ENCODE measurements around the gene ZNF699.
"Not testable (repeated sequence)": the region's sequence is repeated elsewhere in the genome, so short reads cannot be mapped to it uniquely, and the experiment has no call there.

ZNF699 gene

GRCh38 chr19:9295411-9295849, 14.2 kb downstream of the ZNF699 start:
- TF ChIP-seq CTCF (IDR thresholded peaks at IDR 0.05; ENCODE audit: insufficient read depth, low read length, missing control alignments) = no peak
- POLR2A ChIA-PET = no interaction called here
- DNase-seq (ENCODE audit: low read depth, low spot score) = no peak
- no peak overlapping the region for H3K4me3 ChIP-seq (ENCODE audit: low read depth, low read length)
- CTCF ChIA-PET = no interaction called here

DNA sequence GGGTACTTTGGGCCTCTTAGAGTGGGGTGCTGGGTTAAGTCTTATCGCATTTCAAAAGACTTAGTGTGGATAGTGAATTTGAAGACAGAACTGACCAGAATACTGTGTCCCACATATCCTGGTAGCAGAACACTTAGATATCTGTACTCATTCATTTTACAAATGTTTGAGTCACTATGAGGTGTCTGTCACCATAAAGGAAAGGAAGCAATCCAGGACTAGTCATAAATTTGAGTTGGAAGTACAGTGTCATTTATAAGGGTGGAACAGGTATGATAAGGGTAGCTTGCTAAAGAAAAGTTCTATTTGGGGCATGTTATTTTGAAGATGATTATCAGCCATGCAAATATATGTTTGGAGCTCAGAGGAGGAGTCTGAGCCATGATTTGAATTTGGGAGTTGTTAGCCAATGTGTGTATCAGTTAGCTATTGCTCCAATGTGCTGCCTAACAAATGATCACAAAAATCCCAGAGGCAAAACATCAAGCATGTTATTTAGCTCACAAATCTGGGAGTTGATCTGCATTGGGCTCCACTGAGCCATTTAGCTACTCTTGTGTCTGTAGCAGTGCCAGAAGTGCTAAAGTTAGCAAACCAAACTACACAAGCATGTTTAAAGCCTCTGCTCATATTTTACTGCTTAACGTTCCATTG, 20.3 kb downstream of the ZNF699 start:
- no peak overlapping the region for H3K4me3 ChIP-seq (ENCODE audit: low read depth, low read length)
- ChIA-PET CTCF (interaction anchor here (1.2 kb wide), 1 partner anchor 22 kb away, joined by 3 read pairs; no protein-coding TSS in a partner anchor), POLR2A (no interaction called here)
- no peak for TF ChIP-seq CTCF (IDR thresholded peaks at IDR 0.05; ENCODE audit: insufficient read depth, low read length, missing control alignments)
- DNase-seq (ENCODE audit: low read depth, low spot score) = no peak

GRCh38 chr19:9283485-9283884, 26.2 kb downstream of the ZNF699 start:
- POLR2A ChIA-PET; DNase-seq (ENCODE audit: low read depth, low spot score); CTCF ChIA-PET; H3K4me3 ChIP-seq (ENCODE audit: low read depth, low read length): not testable (repeated sequence)

GRCh38 chr19:9251236-9251635, 58.4 kb downstream of the ZNF699 start:
- DNase-seq (ENCODE audit: low read depth, low spot score) = no peak
- ChIA-PET CTCF (no interaction called here), POLR2A (no interaction called here)
- TF ChIP-seq CTCF (IDR thresholded peaks at IDR 0.05; ENCODE audit: insufficient read depth, low read length, missing control alignments) = no peak
- no peak overlapping the region for H3K4me3 ChIP-seq (ENCODE audit: low read depth, low read length)

DNA sequence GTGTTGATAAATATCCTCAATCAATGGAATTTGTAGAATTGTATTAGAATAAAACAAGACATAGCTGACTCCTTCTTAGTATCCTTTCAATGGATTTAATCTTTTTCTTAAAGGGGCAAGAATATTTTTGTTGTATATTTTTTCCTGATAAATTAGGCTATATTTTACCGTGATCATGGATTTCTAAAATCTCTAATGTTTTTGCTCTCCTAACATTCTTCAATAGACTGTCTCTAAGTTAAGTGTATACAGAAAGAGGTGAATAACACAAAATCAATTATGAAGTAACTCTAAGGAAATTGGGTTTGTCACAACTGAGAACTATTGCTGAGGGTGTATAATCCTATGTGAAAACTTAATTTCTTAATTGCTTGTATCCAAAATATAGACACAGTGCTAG, 59.0 kb downstream of the ZNF699 start, which contains the start of gene OR7E24:
OR7E24 (plus strand) TSS at position 301 of the 400 bp plus-strand sequence. CDS start 114 bp downstream, outside the sequence.
- no peak within 1 kb of the TSS for H3K4me3 ChIP-seq (ENCODE audit: low read depth, low read length)
- no peak for TF ChIP-seq CTCF (IDR thresholded peaks at IDR 0.05; ENCODE audit: insufficient read depth, low read length, missing control alignments)
- DNase-seq (ENCODE audit: low read depth, low spot score) = no peak
- CTCF ChIA-PET = no interaction called here
- POLR2A ChIA-PET = no interaction called here

Data from AG04449 (cell line).